Keratinocyte (primary cell): ENCODE results near the gene POU4F1. TPM values are rescaled to one million over a fixed set of nuclear protein-coding genes. Genes with fewer than 3 reads are reported as not detected.

Experiments
- DNase-seq: peaks from one replicate; pipeline ENCODE4 v3.0.0-alpha.2; 2011; ENCODE audit warnings: low read depth, missing footprints, low spot score
- FAIRE-seq: peaks from 2 replicates; lab custom pipeline; 2011; peaks lifted over from hg19 to GRCh38; lab: Jason Lieb, UNC
- H2AFZ ChIP-seq: 2 replicates; pipeline ENCODE4 v1.6.0; 2012; ENCODE audit warnings: low read length, control low read depth, inconsistent platforms; ENCODE audit not compliant: control insufficient read depth
- H3K27ac ChIP-seq: 2 replicates; pipeline ENCODE4 v1.5.1; 2011; ENCODE audit warnings: low read length; ENCODE audit not compliant: control insufficient read depth, insufficient read depth
- H3K27me3 ChIP-seq: 3 replicates; pipeline ENCODE4 v1.6.0; 2011; ENCODE audit warnings: low read length; ENCODE audit not compliant: control insufficient read depth, insufficient read depth; ENCODE audit errors: extremely low read depth
- H3K36me3 ChIP-seq, 2 experiments: 2 replicates in 1 of 2; 3 replicates in 1 of 2; pipeline ENCODE4 v1.5.1; 2011; ENCODE audit warnings: low read length in 2 of 2, mild to moderate bottlenecking in 1 of 2; ENCODE audit not compliant: control insufficient read depth in 2 of 2, insufficient read depth in 2 of 2; ENCODE audit errors: extremely low read depth in 1 of 2
- H3K4me1 ChIP-seq: 3 replicates; pipeline ENCODE4 v1.5.1; 2011; ENCODE audit warnings: low read length; ENCODE audit not compliant: control insufficient read depth, insufficient read depth; ENCODE audit errors: extremely low read depth
- H3K4me2 ChIP-seq: 3 replicates; pipeline ENCODE4 v1.6.0; 2011; ENCODE audit warnings: low read depth, low read length; ENCODE audit not compliant: control insufficient read depth, insufficient read depth; ENCODE audit errors: extremely low read depth
- H3K4me3 ChIP-seq, 3 experiments: fragments of 200-600 bp in 1 of 3; sonication (generic) in 1 of 3; 2 replicates in 2 of 3; 3 replicates in 1 of 3; pipeline ENCODE4 v1.5.1; 2011 to 2016; ENCODE audit warnings: low read length in 3 of 3, mild to moderate bottlenecking in 3 of 3, control low read depth in 2 of 3, inconsistent platforms in 1 of 3, low read depth in 1 of 3, mixed read lengths in 1 of 3, mixed run types in 1 of 3, moderate library complexity in 1 of 3; ENCODE audit not compliant: control insufficient read depth in 2 of 3, insufficient read depth in 2 of 3; ENCODE audit errors: extremely low read depth in 1 of 3
- H3K79me2 ChIP-seq: 2 replicates; pipeline ENCODE4 v1.6.0; 2012; ENCODE audit warnings: low read length; ENCODE audit not compliant: control insufficient read depth, insufficient read depth
- H3K9ac ChIP-seq: 3 replicates; pipeline ENCODE4 v1.6.0; 2011; ENCODE audit warnings: low read length; ENCODE audit not compliant: control insufficient read depth, insufficient read depth; ENCODE audit errors: extremely low read depth
- H3K9me1 ChIP-seq: 3 replicates; pipeline ENCODE4 v1.6.0; 2011; ENCODE audit warnings: low read length; ENCODE audit not compliant: control insufficient read depth, insufficient read depth; ENCODE audit errors: extremely low read depth
- H3K9me3 ChIP-seq: 2 replicates; pipeline ENCODE4 v1.5.1; 2012; ENCODE audit warnings: low read depth, low read length; ENCODE audit not compliant: control insufficient read depth
- H4K20me1 ChIP-seq: 3 replicates; pipeline ENCODE4 v1.6.0; 2011; ENCODE audit warnings: low read length; ENCODE audit not compliant: control insufficient read depth, insufficient read depth; ENCODE audit errors: extremely low read depth
- CTCF ChIP-seq, 3 experiments: IDR thresholded peaks in 1 of 3; conservative IDR thresholded peaks in 1 of 3; optimal IDR thresholded peaks in 1 of 3; 2 replicates in 2 of 3; 3 replicates in 1 of 3; pipeline versions ENCODE3 to v1.5.1; 2011; ENCODE audit warnings: low read length in 3 of 3, mild to moderate bottlenecking in 3 of 3, moderate library complexity in 2 of 3, control low read depth in 1 of 3, inconsistent platforms in 1 of 3; ENCODE audit not compliant: insufficient read depth in 2 of 3; ENCODE audit errors: extremely low read depth in 1 of 3
- EZH2 ChIP-seq: IDR thresholded peaks from one replicate; pipeline ENCODE4 v1.6.1; 2012; ENCODE audit warnings: inconsistent platforms, mild to moderate bottlenecking, low read length, moderate library complexity
- dilution Hi-C: fragments of 300-500 bp; cut with MboI; formaldehyde crosslinking; loops from one replicate; pipeline ENCODE4 v1.7.0; 2020; ENCODE audit warnings: low sequenced_read_pairs; ENCODE audit not compliant: extremely low pct_ligation_motif_present
- polyA plus RNA-seq, 5 experiments: library from polyadenylated mRNA; depleted of rRNA in 3 of 5; stranded (reverse) in 3 of 5; stranded (forward) in 1 of 5; unstranded in 1 of 5; fragments of >200 nt; gene quantifications; 1 replicate in 1 of 5; 2 replicates in 3 of 5; 3 replicates in 1 of 5; pipeline versions ENCODE4 v1.2.1 to v1.2.3, GENCODE V29; 2011 to 2012; ENCODE audit warnings: missing spikeins in 2 of 5, low read depth in 1 of 5, low replicate concordance in 1 of 5

The POU4F1 gene
- polyA plus RNA-seq, 1 donor (not counting 4 experiments of a cell fraction or from before 2014, with no cell fraction given) = not detected

GRCh38 chr13:78638216-78638615 is 34.9 kb upstream of the POU4F1 start:
- dilution Hi-C loops = no loop called here
- Histone ChIP-seq H2AFZ (no peak overlapping the region), H3K9ac (no peak overlapping the region), H3K9me1 (no peaks in the 10 kb centered on the region), H3K36me3 (peaks cover 3 to 4% of the 10 kb centered on the region in 2 experiments), H3K79me2 (no peaks in the 10 kb centered on the region), H3K27me3 (no peaks in the 10 kb centered on the region), H3K9me3 (no peaks in the 10 kb centered on the region), H3K27ac (no peak overlapping the region), H3K4me1 (no peaks in the 10 kb centered on the region), H3K4me3 (no peak overlapping the region), H3K4me2 (no peak overlapping the region), H4K20me1 (no peaks in the 10 kb centered on the region)
- FAIRE-seq = no peak
- DNase-seq = no peak
- TF ChIP-seq CTCF (optimal IDR thresholded peaks at IDR 0.05 in 1 of 3, IDR thresholded peaks at IDR 0.05 in 1 of 3, conservative IDR thresholded peaks at IDR 0.05 in 1 of 3; ENCODE audit: extremely low read depth in 1 of 3, insufficient read depth in 2 of 3, low read length in 3 of 3) (no peak), EZH2 (no peak)

DNA sequence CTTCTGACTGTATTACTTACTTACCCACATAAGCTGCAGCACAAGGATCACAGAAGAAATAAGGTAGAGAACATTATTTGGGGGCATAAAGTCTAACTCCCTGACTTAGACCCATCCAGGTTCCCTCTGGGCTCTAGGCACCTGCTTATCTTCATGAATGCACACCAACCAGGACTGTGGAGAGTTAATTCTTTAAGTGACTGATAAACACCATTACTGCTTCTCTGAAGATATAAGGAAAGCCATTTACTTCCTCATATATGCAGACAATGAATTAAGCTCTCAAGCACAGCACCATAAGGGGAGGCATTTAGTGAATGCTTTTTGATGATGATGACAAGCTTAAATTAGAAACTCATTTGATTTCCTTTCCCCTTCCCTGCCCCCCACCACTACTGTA is 33.1 kb upstream of the POU4F1 start:
- TF ChIP-seq CTCF (optimal IDR thresholded peaks at IDR 0.05 in 1 of 3, IDR thresholded peaks at IDR 0.05 in 1 of 3, conservative IDR thresholded peaks at IDR 0.05 in 1 of 3; ENCODE audit: extremely low read depth in 1 of 3, insufficient read depth in 2 of 3, low read length in 3 of 3) (no peak), EZH2 (no peak)
- no peak for DNase-seq
- H3K4me2 ChIP-seq = no peak overlapping the region
- peaks cover 4 to 7% of the 10 kb centered on the region in 2 experiments for H3K36me3 ChIP-seq
- no peaks in the 10 kb centered on the region for H3K79me2 ChIP-seq
- no peaks in the 10 kb centered on the region for H4K20me1 ChIP-seq
- H3K9me1 ChIP-seq = no peaks in the 10 kb centered on the region
- H3K27me3 ChIP-seq = no peaks in the 10 kb centered on the region
- H3K27ac ChIP-seq = no peak overlapping the region
- no peak for FAIRE-seq
- H3K4me1 ChIP-seq = no peaks in the 10 kb centered on the region
- no peak overlapping the region for H3K4me3 ChIP-seq
- no peaks in the 10 kb centered on the region for H3K9me3 ChIP-seq
- dilution Hi-C loops = no loop called here
- H3K9ac ChIP-seq = no peak overlapping the region
- H2AFZ ChIP-seq = no peak overlapping the region
